H9 (cell line): ENCODE measurements around the gene ZCCHC3. TPM values are rescaled to one million over a fixed set of nuclear protein-coding genes. Genes with fewer than 3 reads are reported as not detected.

Experiments used
- DNase-seq: peaks from one replicate; pipeline ENCODE4 v3.0.0-alpha.2; 2017
- H2AFZ ChIP-seq: one replicate; pipeline ENCODE4 v1.6.1; 2013; ENCODE audit warnings: mild to moderate bottlenecking, low read length, control low read depth, moderate library complexity
- H2AK5ac ChIP-seq: 2 replicates; pipeline ENCODE4 v1.6.1; 2013; ENCODE audit warnings: low read length, control low read depth, mixed read lengths; ENCODE audit not compliant: insufficient read length
- H2BK120ac ChIP-seq: one replicate; pipeline ENCODE4 v1.6.1; 2013; ENCODE audit warnings: low read depth, mild to moderate bottlenecking, low read length, control low read depth, inconsistent platforms; ENCODE audit not compliant: poor library complexity, severe bottlenecking
- H2BK12ac ChIP-seq: 2 replicates; pipeline ENCODE4 v1.6.1; 2013; ENCODE audit warnings: low read length, control low read depth, mixed read lengths, low read depth; ENCODE audit not compliant: insufficient read length
- H2BK15ac ChIP-seq: 2 replicates; pipeline ENCODE4 v1.6.1; 2013; ENCODE audit warnings: low read depth, low read length, control low read depth
- H2BK20ac ChIP-seq: one replicate; pipeline ENCODE4 v1.6.1; 2013; ENCODE audit warnings: low read depth, mild to moderate bottlenecking, low read length, control low read depth, inconsistent platforms; ENCODE audit not compliant: poor library complexity, severe bottlenecking
- H2BK5ac ChIP-seq: 2 replicates; pipeline ENCODE4 v1.6.1; 2013; ENCODE audit warnings: low read length, control low read depth, mixed read lengths; ENCODE audit not compliant: insufficient read length
- H3K14ac ChIP-seq: 2 replicates; pipeline ENCODE4 v1.6.1; 2013; ENCODE audit warnings: low read length, control low read depth; ENCODE audit not compliant: insufficient read depth
- H3K18ac ChIP-seq: 2 replicates; pipeline ENCODE4 v1.6.1; 2013; ENCODE audit warnings: low read depth, mild to moderate bottlenecking, mixed read lengths, low read length, control low read depth; ENCODE audit not compliant: insufficient read length
- H3K23ac ChIP-seq: 2 replicates; pipeline ENCODE4 v1.6.1; 2013; ENCODE audit warnings: low read length, control low read depth, mixed read lengths, low read depth; ENCODE audit not compliant: insufficient read length
- H3K23me2 ChIP-seq: 2 replicates; pipeline ENCODE4 v1.6.1; 2013; ENCODE audit warnings: low read depth, mild to moderate bottlenecking, mixed read lengths, low read length, control low read depth; ENCODE audit not compliant: insufficient read length, poor library complexity, severe bottlenecking
- H3K27ac ChIP-seq: 2 replicates; pipeline ENCODE4 v1.5.1; 2013; ENCODE audit warnings: low read length, control low read depth, mixed read lengths, low read depth; ENCODE audit not compliant: insufficient read length
- H3K27me3 ChIP-seq: 2 replicates; pipeline ENCODE4 v1.6.1; 2013; ENCODE audit warnings: low read length, control low read depth, inconsistent platforms; ENCODE audit not compliant: insufficient read depth
- H3K4ac ChIP-seq: 2 replicates; pipeline ENCODE4 v1.6.1; 2013; ENCODE audit warnings: low read depth, mild to moderate bottlenecking, control low read depth, inconsistent platforms, low read length, moderate library complexity
- H3K4me1 ChIP-seq: 2 replicates; pipeline ENCODE4 v1.6.1; 2013; ENCODE audit warnings: low read length, control low read depth, inconsistent platforms; ENCODE audit not compliant: insufficient read depth
- H3K4me2 ChIP-seq: 2 replicates; pipeline ENCODE4 v1.6.1; 2013; ENCODE audit warnings: low read length, control low read depth, mixed read lengths; ENCODE audit not compliant: insufficient read length, insufficient read depth
- H3K56ac ChIP-seq: 2 replicates; pipeline ENCODE4 v1.6.1; 2013; ENCODE audit warnings: low read depth, mild to moderate bottlenecking, mixed read lengths, low read length, control low read depth; ENCODE audit not compliant: insufficient read length
- H3K79me1 ChIP-seq: 2 replicates; pipeline ENCODE4 v1.6.1; 2013; ENCODE audit warnings: low read depth, mild to moderate bottlenecking, moderate library complexity, low read length, control low read depth, inconsistent platforms; ENCODE audit not compliant: insufficient read depth, poor library complexity, severe bottlenecking
- H3K79me2 ChIP-seq: 2 replicates; pipeline ENCODE4 v1.6.1; 2013; ENCODE audit warnings: low read length, control low read depth, inconsistent platforms; ENCODE audit not compliant: insufficient read depth
- H3K9ac ChIP-seq: 2 replicates; pipeline ENCODE4 v1.6.1; 2013; ENCODE audit warnings: low read length, control low read depth, mixed read lengths; ENCODE audit not compliant: insufficient read length; ENCODE audit errors: extremely low read depth
- H3K9me3 ChIP-seq: one replicate; pipeline ENCODE4 v1.6.1; 2013; ENCODE audit warnings: low read depth, low read length, inconsistent platforms; ENCODE audit not compliant: control insufficient read depth
- H3T11ph ChIP-seq: one replicate; pipeline ENCODE4 v1.6.1; 2013; ENCODE audit warnings: mild to moderate bottlenecking, low read length, control low read depth, inconsistent platforms
- H4K20me1 ChIP-seq: one replicate; pipeline ENCODE4 v1.6.1; 2013; ENCODE audit not compliant: control insufficient read depth, insufficient read length, insufficient read depth
- H4K5ac ChIP-seq: 2 replicates; pipeline ENCODE4 v1.6.1; 2013; ENCODE audit warnings: low read depth, mild to moderate bottlenecking, mixed read lengths, low read length, control low read depth; ENCODE audit not compliant: insufficient read length
- H4K8ac ChIP-seq: replicated peaks from 2 replicates; pipeline ENCODE4 v1.6.1; 2013; ENCODE audit warnings: low read length, control low read depth, mixed read lengths, low read depth; ENCODE audit not compliant: insufficient read length
- H4K91ac ChIP-seq: 2 replicates; pipeline ENCODE4 v1.6.1; 2013; ENCODE audit warnings: low read depth, mild to moderate bottlenecking, moderate library complexity, mixed read lengths, low read length, control low read depth; ENCODE audit not compliant: insufficient read length
- H3K27ac Mint-ChIP-seq, 3 experiments: 2 replicates in 2 of 3; 3 replicates in 1 of 3; pipeline ENCODE4 v1.8.0; 2020 to 2021; ENCODE audit warnings: mixed read lengths in 3 of 3, mild to moderate bottlenecking in 1 of 3, moderate library complexity in 1 of 3
- H3K27me3 Mint-ChIP-seq: 2 replicates; pipeline ENCODE4 v1.8.0; 2021; ENCODE audit warnings: low read depth, mild to moderate bottlenecking, moderate library complexity, mixed read lengths
- H3K36me3 Mint-ChIP-seq, 3 experiments: 2 replicates in 2 of 3; 3 replicates in 1 of 3; pipeline ENCODE4 v1.8.0; 2020 to 2021; ENCODE audit warnings: low read depth in 3 of 3, mixed read lengths in 3 of 3; ENCODE audit not compliant: insufficient read depth in 1 of 3
- H3K4me1 Mint-ChIP-seq, 2 experiments: 2 replicates each; pipeline ENCODE4 v1.8.0; 2020; ENCODE audit warnings: mixed read lengths in 2 of 2
- H3K4me3 Mint-ChIP-seq, 2 experiments: 2 replicates in 1 of 2; 3 replicates in 1 of 2; pipeline ENCODE4 v1.8.0; 2020 to 2021; ENCODE audit warnings: mild to moderate bottlenecking in 2 of 2, mixed read lengths in 2 of 2, moderate library complexity in 1 of 2
- H3K9me3 Mint-ChIP-seq, 2 experiments: 2 replicates in 1 of 2; 3 replicates in 1 of 2; pipeline ENCODE4 v1.8.0; 2020; ENCODE audit warnings: mild to moderate bottlenecking in 2 of 2, mixed read lengths in 2 of 2, moderate library complexity in 1 of 2
- WGBS: extraction: QIAGEN DNeasy Blood & Tissue Kit; methylation state at CpG from one replicate; pipeline ENCODE4 v1.1.7; 2013; ENCODE audit warnings: missing lambda C conversion rate, low lambda C conversion rate, mixed read lengths; ENCODE audit not compliant: insufficient read length; ENCODE audit errors: extremely low coverage; 5-methylcytosine and 5-hydroxymethylcytosine counted together
- total RNA-seq: library from RNA; stranded (reverse); gene quantifications from 2 replicates; pipeline ENCODE4 v1.2.1, GENCODE V29; 2021
- TF ChIP-seq, protein P1 (sequence below): fragments of 200-600 bp; sonication (generic); conservative IDR thresholded peaks from 3 replicates; pipeline ENCODE4 v1.8.0; 2021; ENCODE audit warnings: antibody characterized with exemption, mild to moderate bottlenecking

Gene ZCCHC3
- total RNA-seq, 1 experiment from 2014 or later: 41.3 TPM

DNA sequence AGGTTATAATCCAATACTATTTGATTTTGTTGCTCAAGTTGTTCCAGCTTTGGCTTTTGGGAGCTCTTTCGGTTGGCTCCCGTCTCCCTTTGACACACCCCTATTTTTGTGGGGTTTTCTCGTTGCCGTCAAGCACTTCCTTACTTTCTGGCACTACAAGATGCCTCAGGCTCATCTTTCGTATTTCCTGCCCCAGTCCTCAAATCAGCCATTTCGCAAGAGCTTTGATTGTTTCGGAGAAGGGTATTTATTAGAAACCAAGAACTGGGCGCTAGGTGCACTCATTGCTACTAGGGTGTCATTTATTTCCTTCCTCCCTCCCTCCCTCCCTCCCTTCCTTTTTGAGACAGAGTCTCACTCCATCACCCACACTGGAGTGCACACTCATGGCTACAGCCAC lies 14.7 kb downstream of the ZCCHC3 start:
- no peak overlapping the region for H3K56ac ChIP-seq
- H3K27ac ChIP-seq: no peak overlapping the region
- no peaks in the 10 kb centered on the region for H3K79me2 ChIP-seq
- Mint-ChIP-seq H3K4me3 (no peak overlapping the region), H3K4me1 (peaks cover 24 to 28% of the 10 kb centered on the region in 2 experiments), H3K27ac (no peak overlapping the region), H3K9me3 (no peaks in the 10 kb centered on the region), H3K36me3 (peaks cover 0 to 2% (median 0%) of the 10 kb centered on the region in 3 experiments; a peak in 2 of 7 replicates), H3K27me3 (no peaks in the 10 kb centered on the region)
- H3K4ac ChIP-seq: no peak overlapping the region
- TF ChIP-seq, protein P1, sequence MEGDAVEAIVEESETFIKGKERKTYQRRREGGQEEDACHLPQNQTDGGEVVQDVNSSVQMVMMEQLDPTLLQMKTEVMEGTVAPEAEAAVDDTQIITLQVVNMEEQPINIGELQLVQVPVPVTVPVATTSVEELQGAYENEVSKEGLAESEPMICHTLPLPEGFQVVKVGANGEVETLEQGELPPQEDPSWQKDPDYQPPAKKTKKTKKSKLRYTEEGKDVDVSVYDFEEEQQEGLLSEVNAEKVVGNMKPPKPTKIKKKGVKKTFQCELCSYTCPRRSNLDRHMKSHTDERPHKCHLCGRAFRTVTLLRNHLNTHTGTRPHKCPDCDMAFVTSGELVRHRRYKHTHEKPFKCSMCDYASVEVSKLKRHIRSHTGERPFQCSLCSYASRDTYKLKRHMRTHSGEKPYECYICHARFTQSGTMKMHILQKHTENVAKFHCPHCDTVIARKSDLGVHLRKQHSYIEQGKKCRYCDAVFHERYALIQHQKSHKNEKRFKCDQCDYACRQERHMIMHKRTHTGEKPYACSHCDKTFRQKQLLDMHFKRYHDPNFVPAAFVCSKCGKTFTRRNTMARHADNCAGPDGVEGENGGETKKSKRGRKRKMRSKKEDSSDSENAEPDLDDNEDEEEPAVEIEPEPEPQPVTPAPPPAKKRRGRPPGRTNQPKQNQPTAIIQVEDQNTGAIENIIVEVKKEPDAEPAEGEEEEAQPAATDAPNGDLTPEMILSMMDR: no peak
- DNase-seq: no peak
- H4K5ac ChIP-seq: no peak overlapping the region
- no peak overlapping the region for H2AFZ ChIP-seq
- no peak overlapping the region for H3K18ac ChIP-seq
- H3K23ac ChIP-seq: no peak overlapping the region
- H4K8ac ChIP-seq: no peak overlapping the region
- no peak overlapping the region for H2BK15ac ChIP-seq
- H2BK5ac ChIP-seq: no peak overlapping the region
- H4K20me1 ChIP-seq: no peaks in the 10 kb centered on the region
- H3K9me3 ChIP-seq: no peaks in the 10 kb centered on the region
- no peak overlapping the region for H2BK20ac ChIP-seq
- no peak overlapping the region for H3K9ac ChIP-seq
- H3K27me3 ChIP-seq: no peaks in the 10 kb centered on the region
- H2BK12ac ChIP-seq: no peak overlapping the region
- H2AK5ac ChIP-seq: no peak overlapping the region
- no peak overlapping the region for H3K14ac ChIP-seq
- H3T11ph ChIP-seq: no peak overlapping the region
- no peak overlapping the region for H2BK120ac ChIP-seq
- H3K23me2 ChIP-seq: peaks cover 9% of the 10 kb centered on the region
- H3K4me1 ChIP-seq: no peaks in the 10 kb centered on the region; the same call in 1 of the 2 replicates
- no CpG with 5 or more reads among the region's 8 CpGs for WGBS
- H4K91ac ChIP-seq: no peak overlapping the region
- no peaks in the 10 kb centered on the region for H3K79me1 ChIP-seq
- no peak overlapping the region for H3K4me2 ChIP-seq
